Vagina (tissue), 2 donors: ENCODE measurements around the gene KIF3A.

Source experiments
- CTCF ChIP-seq, 3 experiments: fragments of 450-650 bp in 2 of 3; fragments of 200-600 bp in 1 of 3; sonication (generic) in 1 of 3; IDR thresholded peaks; one replicate each; pipeline ENCODE4 v1.5.1; 2017 to 2019; ENCODE audit warnings: antibody characterized with exemption in 3 of 3, mild to moderate bottlenecking in 2 of 3, moderate library complexity in 2 of 3
- POLR2A ChIP-seq, 2 donors: fragments of 450-650 bp; IDR thresholded peaks; one replicate each; pipeline ENCODE4 v1.6.1; 2017; ENCODE audit warnings: antibody characterized with exemption in 2 of 2, mild to moderate bottlenecking in 2 of 2, moderate library complexity in 2 of 2
- POLR2AphosphoS5 ChIP-seq, 2 donors: sonication (generic); formaldehyde crosslinking; IDR thresholded peaks; one replicate each; pipeline ENCODE4 v1.9.0; 2017; ENCODE audit warnings: antibody characterized with exemption in 2 of 2, mild to moderate bottlenecking in 2 of 2, low read depth in 1 of 2; ENCODE audit not compliant: insufficient read depth in 1 of 2

GRCh38 chr5:132758451-132758850, 21.1 kb upstream of the KIF3A start:
- TF ChIP-seq POLR2A (IDR thresholded peaks at IDR 0.05) (no peak), CTCF (IDR thresholded peaks at IDR 0.05) (no peak), POLR2AphosphoS5 (IDR thresholded peaks at IDR 0.05; ENCODE audit: insufficient read depth in 1 of 2, low read depth in 1 of 2) (no peak)
